ELR (cell line): Measurements from ENCODE around the gene CSE1L.
"Not testable (repeated sequence)": the region's sequence is repeated elsewhere in the genome, so short reads cannot be mapped to it uniquely, and the experiment has no call there.

Experiments
- DNase-seq: peaks from one replicate; pipeline ENCODE4 v3.0.0-alpha.2; 2015; ENCODE audit warnings: low read depth

The CSE1L gene

GRCh38 chr20:49046087-49046900 lies at the start of gene CSE1L:
CSE1L (plus strand) TSS chr20:49046312; CDS start chr20:49058464, 12,152 bp downstream.
- peak; percentile 98 for DNase-seq

GRCh38 chr20:48999890-49000870 lies 45.9 kb upstream of the CSE1L start:
- no peak for DNase-seq

GRCh38 chr20:49001741-49002140 lies 44.4 kb upstream of the CSE1L start:
- DNase-seq: no peak

- DNase-seq: no peak
Observed at GRCh38 chr20:49006446-49006980, 39.6 kb upstream of the CSE1L start.

GRCh38 chr20:49009899-49010631 lies 36.0 kb upstream of the CSE1L start:
- DNase-seq: no peak

- no peak for DNase-seq
Observed at GRCh38 chr20:49024220-49024619, 21.9 kb upstream of the CSE1L start.

- DNase-seq: not testable (repeated sequence)
Observed at GRCh38 chr20:49028177-49028576, 17.9 kb upstream of the CSE1L start.

- peak; percentile 48 for DNase-seq
Observed at GRCh38 chr20:49028684-49029083, 17.4 kb upstream of the CSE1L start.

GRCh38 chr20:49029203-49029602 lies 16.9 kb upstream of the CSE1L start:
- DNase-seq: no peak

GRCh38 chr20:49030954-49031619 lies 15.0 kb upstream of the CSE1L start:
- no peak for DNase-seq

GRCh38 chr20:49032455-49032854 lies 13.7 kb upstream of the CSE1L start:
- no peak for DNase-seq

GRCh38 chr20:49034070-49034732 lies 11.9 kb upstream of the CSE1L start:
- DNase-seq: no peak

- DNase-seq: no peak
Observed at GRCh38 chr20:49037962-49038387, 8.1 kb upstream of the CSE1L start.

GRCh38 chr20:49039854-49040253 lies 6.3 kb upstream of the CSE1L start:
- no peak for DNase-seq

GRCh38 chr20:49043000-49043399 lies 3.1 kb upstream of the CSE1L start:
- no peak for DNase-seq

GRCh38 chr20:49045440-49046086 lies 549 bp upstream of the CSE1L start:
- DNase-seq: peak; percentile 23

- DNase-seq: peak; percentile 29
Observed at GRCh38 chr20:49052334-49052733, 6.2 kb downstream of the CSE1L start.

- no peak for DNase-seq
Observed at GRCh38 chr20:49054056-49054643, 8.0 kb downstream of the CSE1L start.

- DNase-seq: no peak
Observed at GRCh38 chr20:49063279-49063678, 17.2 kb downstream of the CSE1L start.

GRCh38 chr20:49074521-49074920 lies 28.4 kb downstream of the CSE1L start:
- DNase-seq: no peak
